PC-3 (cell line): Measurements from ENCODE around the gene LHX1. TPM values are rescaled to one million over a fixed set of nuclear protein-coding genes. Genes with fewer than 3 reads are reported as not detected.

ENCODE experiments used
- ATAC-seq: fragments of 200-7000 bp; cut with Tn5 transposase; 2 replicates; pipeline ENCODE4 v1.9.1; 2020; ENCODE audit warnings: mild to moderate bottlenecking, moderate library complexity
- BruUV-seq: library from RNA; stranded (reverse); fragments of 400-500 nt; replicated peaks from 2 replicates; lab custom pipeline; 2021; lab: Mats Ljungman, UMichigan
- CTCF ChIA-PET: fragments of 300-600 bp; sonication (Branson Sonifier 250); formaldehyde crosslinking; loops from one replicate; lab custom pipeline; 2022; ENCODE audit warnings: antibody characterized with exemption; lab: Charles Lee
- POLR2A ChIA-PET: fragments of 300-600 bp; sonication (Branson Sonifier 250); formaldehyde crosslinking; loops from one replicate; lab custom pipeline; 2022; ENCODE audit warnings: antibody characterized with exemption; ENCODE audit not compliant: unreplicated experiment; lab: Charles Lee
- DNase-seq: peaks from one replicate; pipeline ENCODE4 v3.0.0-alpha.2; 2015
- H2AFZ ChIP-seq: fragments of 300-600 bp; sonication (generic); 2 replicates; pipeline ENCODE4 v1.6.0; 2016; ENCODE audit warnings: antibody characterized with exemption, low read length
- H3F3A ChIP-seq: fragments of 300-600 bp; sonication (generic); one replicate; pipeline ENCODE4 v1.6.0; 2017; ENCODE audit warnings: antibody characterized with exemption, low read length, control low read depth, mild to moderate bottlenecking; ENCODE audit not compliant: unreplicated experiment
- H3K27ac ChIP-seq: fragments of 300-600 bp; sonication (generic); 2 replicates; pipeline ENCODE4 v1.5.1; 2016; ENCODE audit warnings: mild to moderate bottlenecking, low read length
- H3K27me3 ChIP-seq: fragments of 300-600 bp; sonication (generic); 2 replicates; pipeline ENCODE4 v1.6.1; 2016; ENCODE audit warnings: low read length, mixed read lengths
- H3K36me3 ChIP-seq: fragments of 300-600 bp; sonication (generic); 2 replicates; pipeline ENCODE4 v1.6.1; 2016; ENCODE audit warnings: low read depth, mixed run types, low read length, mixed read lengths
- H3K4me1 ChIP-seq: fragments of 300-600 bp; sonication (generic); 2 replicates; pipeline ENCODE4 v1.5.1; 2016; ENCODE audit warnings: low read length; ENCODE audit not compliant: insufficient read depth
- H3K4me2 ChIP-seq: fragments of 300-600 bp; sonication (generic); 2 replicates; pipeline ENCODE4 v1.6.0; 2016; ENCODE audit warnings: low read length
- H3K4me3 ChIP-seq: fragments of 300-600 bp; sonication (generic); 2 replicates; pipeline ENCODE4 v1.5.1; 2016; ENCODE audit warnings: mild to moderate bottlenecking, low read length, mixed read lengths
- H3K79me2 ChIP-seq: fragments of 300-600 bp; sonication (generic); 2 replicates; pipeline ENCODE4 v1.6.1; 2017; ENCODE audit warnings: low read length, mixed read lengths
- H3K9ac ChIP-seq: fragments of 300-600 bp; sonication (generic); 2 replicates; pipeline ENCODE4 v1.6.0; 2016; ENCODE audit warnings: mild to moderate bottlenecking, low read length
- H3K9me2 ChIP-seq: fragments of 300-600 bp; sonication (generic); replicated peaks from 2 replicates; pipeline ENCODE4 v1.6.1; 2016; ENCODE audit warnings: mixed run types, low read length, mixed read lengths
- H3K9me3 ChIP-seq: fragments of 300-600 bp; sonication (generic); 2 replicates; pipeline ENCODE4 v1.6.1; 2016; ENCODE audit warnings: low read length, mixed read lengths
- H4K20me1 ChIP-seq: fragments of 300-600 bp; sonication (generic); 2 replicates; pipeline ENCODE4 v1.6.1; 2016; ENCODE audit warnings: low read length, mixed read lengths
- CTCF ChIP-seq: fragments of 300-600 bp; sonication (generic); conservative IDR thresholded peaks from 2 replicates; pipeline ENCODE4 v1.5.1; 2017; ENCODE audit warnings: antibody characterized with exemption, low read depth, mild to moderate bottlenecking, low read length
- EZH2 ChIP-seq: fragments of 300-600 bp; sonication (generic); IDR thresholded peaks from one replicate; pipeline ENCODE4 v1.6.1; 2017; ENCODE audit warnings: antibody characterized with exemption, mild to moderate bottlenecking, low read length; ENCODE audit not compliant: unreplicated experiment
- EZH2phosphoT487 ChIP-seq: fragments of 300-600 bp; sonication (generic); IDR thresholded peaks from 2 replicates; pipeline ENCODE4 v1.6.1; 2018; ENCODE audit warnings: mild to moderate bottlenecking, antibody characterized with exemption, low read length, borderline replicate concordance
- intact Hi-C: fragments of 100-400 bp; cut with micrococcal nuclease; formaldehyde crosslinking; loops from 2 replicates; pipeline ENCODE4 v1.9.0; 2023
- total RNA-seq: library from RNA; depleted of rRNA; stranded (reverse); fragments of >200 nt; gene quantifications from 2 replicates; pipeline ENCODE4 v1.2.3, GENCODE V29; 2014

LHX1 gene
- total RNA-seq, 1 experiment from 2014 or later: not detected

- Histone ChIP-seq H4K20me1 (no peaks in the 10 kb centered on the region), H3K4me2 (no peak overlapping the region), H2AFZ (no peak overlapping the region), H3K27ac (no peak overlapping the region), H3K4me3 (no peak overlapping the region), H3K9ac (no peak overlapping the region), H3F3A (no peaks in the 10 kb centered on the region), H3K79me2 (no peaks in the 10 kb centered on the region), H3K4me1 (no peaks in the 10 kb centered on the region), H3K27me3 (no peaks in the 10 kb centered on the region), H3K9me3 (no peaks in the 10 kb centered on the region), H3K36me3 (no peaks in the 10 kb centered on the region), H3K9me2 (no peaks in the 10 kb centered on the region)
- ATAC-seq (no peak), DNase-seq (peak; percentile 1)
- ChIA-PET POLR2A (no interaction called here), CTCF (no interaction called here)
- TF ChIP-seq EZH2phosphoT487 (no peak), EZH2 (no peak), CTCF (0 out of 2 replicates have a peak, but pooled peaks have one; percentile 21)
- intact Hi-C loops: no loop called here
- BruUV-seq: no TSS peak
Measured at GRCh38 chr17:36892112-36892838, 45.0 kb upstream of the LHX1 start.

- no TSS peak for BruUV-seq
- no peak for TF ChIP-seq EZH2
- no peak for TF ChIP-seq EZH2phosphoT487
- no peak for TF ChIP-seq CTCF
Measured at GRCh38 chr17:36894177-36894576, 43.1 kb upstream of the LHX1 start.

GRCh38 chr17:36894925-36895324 is 42.4 kb upstream of the LHX1 start:
- Histone ChIP-seq H3K27ac (no peak overlapping the region), H3F3A (no peaks in the 10 kb centered on the region), H2AFZ (no peak overlapping the region), H3K9ac (no peak overlapping the region), H4K20me1 (no peaks in the 10 kb centered on the region), H3K79me2 (no peaks in the 10 kb centered on the region), H3K9me2 (no peaks in the 10 kb centered on the region), H3K4me1 (no peaks in the 10 kb centered on the region), H3K4me3 (no peak overlapping the region), H3K4me2 (no peak overlapping the region), H3K27me3 (no peaks in the 10 kb centered on the region), H3K9me3 (no peaks in the 10 kb centered on the region), H3K36me3 (no peaks in the 10 kb centered on the region)
- TF ChIP-seq CTCF (no peak), EZH2 (no peak), EZH2phosphoT487 (no peak)
- ATAC-seq: no peak
- CTCF ChIA-PET: no interaction called here
- no TSS peak for BruUV-seq
- intact Hi-C loops: no loop called here
- DNase-seq: no peak
- POLR2A ChIA-PET: no interaction called here

More at GRCh38 chr17:36894177-36894576, 43.1 kb upstream of the LHX1 start:
- Histone ChIP-seq H3F3A (no peaks in the 10 kb centered on the region), H3K9me2 (no peaks in the 10 kb centered on the region), H3K36me3 (no peaks in the 10 kb centered on the region), H2AFZ (no peak overlapping the region), H3K9me3 (no peaks in the 10 kb centered on the region), H3K4me3 (no peak overlapping the region), H3K4me2 (no peak overlapping the region), H3K27me3 (no peaks in the 10 kb centered on the region), H3K4me1 (no peaks in the 10 kb centered on the region), H3K27ac (no peak overlapping the region), H3K79me2 (no peaks in the 10 kb centered on the region), H4K20me1 (no peaks in the 10 kb centered on the region), H3K9ac (no peak overlapping the region)
- DNase-seq (no peak), ATAC-seq (no peak)
- intact Hi-C loops: no loop called here
- ChIA-PET POLR2A (no interaction called here), CTCF (no interaction called here)
